Panc1 (cell line): Measurements from ENCODE around the gene SLC26A11. TPM values are rescaled to one million over a fixed set of nuclear protein-coding genes. Genes with fewer than 3 reads are reported as not detected.

Experiments
- ATAC-seq: fragments of 200-7000 bp; cut with Tn5 transposase; 2 replicates; pipeline ENCODE4 v1.9.1; 2020; ENCODE audit warnings: mild to moderate bottlenecking, moderate library complexity
- BruUV-seq: library from RNA; stranded (reverse); fragments of 400-500 nt; replicated peaks from 2 replicates; lab custom pipeline; 2021; lab: Mats Ljungman, UMichigan
- CTCF ChIA-PET: fragments of 300-600 bp; sonication (Branson Sonifier 250); formaldehyde crosslinking; loops from one replicate; lab custom pipeline; 2022; ENCODE audit warnings: antibody characterized with exemption; lab: Charles Lee
- POLR2A ChIA-PET: fragments of 300-600 bp; sonication (Branson Sonifier 250); formaldehyde crosslinking; loops from one replicate; lab custom pipeline; 2022; ENCODE audit warnings: antibody characterized with exemption; lab: Charles Lee
- DNase-seq: peaks from one replicate; pipeline ENCODE4 v3.0.0-alpha.2; 2010; ENCODE audit warnings: low read depth, low spot score
- H3K27ac ChIP-seq: 2 replicates; pipeline ENCODE4 v1.5.1; 2011; ENCODE audit warnings: mild to moderate bottlenecking, low read length, inconsistent platforms
- H3K27me3 ChIP-seq: fragments of 200-500 bp; sonication (Bioruptor generic); 2 replicates; pipeline ENCODE4 v1.6.0; 2014; ENCODE audit warnings: low read length, inconsistent platforms; ENCODE audit not compliant: control insufficient read depth, insufficient read depth
- H3K36me3 ChIP-seq: fragments of 200-500 bp; sonication (Bioruptor generic); 2 replicates; pipeline ENCODE4 v1.5.1; 2014; ENCODE audit warnings: inconsistent platforms, mild to moderate bottlenecking, low read length, moderate library complexity; ENCODE audit not compliant: control insufficient read depth, insufficient read depth
- H3K4me1 ChIP-seq: 2 replicates; pipeline ENCODE4 v1.5.1; 2011; ENCODE audit warnings: inconsistent platforms, mild to moderate bottlenecking, low read length, moderate library complexity; ENCODE audit not compliant: control insufficient read depth, insufficient read depth
- H3K4me3 ChIP-seq, 2 experiments: 2 replicates each; pipeline ENCODE4 v1.5.1; 2011 to 2012; ENCODE audit warnings: low read depth in 2 of 2, low read length in 2 of 2, mild to moderate bottlenecking in 2 of 2, inconsistent platforms in 1 of 2, moderate library complexity in 1 of 2
- H3K9me3 ChIP-seq: fragments of 200-500 bp; sonication (Bioruptor generic); 2 replicates; pipeline ENCODE4 v1.5.1; 2014; ENCODE audit warnings: low read depth, mild to moderate bottlenecking, inconsistent platforms, low read length, moderate library complexity; ENCODE audit not compliant: control insufficient read depth, insufficient read depth
- CTCF ChIP-seq: fragments of 450-650 bp; IDR thresholded peaks from 2 replicates; pipeline ENCODE4 v1.5.1; 2017; ENCODE audit warnings: mild to moderate bottlenecking
- POLR2AphosphoS5 ChIP-seq: IDR thresholded peaks from 2 replicates; pipeline ENCODE4 v1.6.1; 2012; ENCODE audit warnings: mild to moderate bottlenecking, low read depth, low read length, moderate library complexity
- REST ChIP-seq, 2 experiments: IDR thresholded peaks; 2 replicates each; pipeline ENCODE4 v1.6.1; 2011 to 2012; ENCODE audit warnings: low read depth in 2 of 2, control low read depth in 1 of 2, low read length in 1 of 2, mild to moderate bottlenecking in 1 of 2, moderate library complexity in 1 of 2; ENCODE audit not compliant: insufficient read depth in 1 of 2
- SIN3A ChIP-seq: IDR thresholded peaks from 2 replicates; pipeline ENCODE4 v1.6.1; 2012; ENCODE audit warnings: low read depth, mild to moderate bottlenecking, low read length, moderate library complexity, borderline replicate concordance; ENCODE audit not compliant: insufficient read depth
- TCF7L2 ChIP-seq: IDR thresholded peaks from 2 replicates; pipeline ENCODE4 v1.6.1; 2011; ENCODE audit warnings: mild to moderate bottlenecking, low read depth, low read length, inconsistent platforms
- in situ Hi-C: cut with HindIII; loops from 2 replicates; pipeline ENCODE4 v1.10.0; 2016; ENCODE audit warnings: low sequenced_read_pairs, low pct_unique_long_range_greater_than_20kb
- intact Hi-C: fragments of 100-400 bp; cut with micrococcal nuclease; formaldehyde crosslinking; loops from one replicate; pipeline ENCODE4 v1.10.0; 2022; ENCODE audit not compliant: unreplicated experiment
- total RNA-seq: library from RNA; stranded (reverse); gene quantifications from one replicate; pipeline ENCODE4 v1.2.1, GENCODE V29; 2021; ENCODE audit not compliant: unreplicated experiment

SLC26A11 gene
- total RNA-seq, 1 experiment from 2014 or later, result 30.9 TPM

- Histone ChIP-seq H3K27me3 (no peaks in the 10 kb centered on the region), H3K4me3 (no peak overlapping the region), H3K36me3 (0 out of 2 replicates have a peak, but pooled peaks cover 2% of the 10 kb centered on the region), H3K27ac (no peak overlapping the region), H3K4me1 (no peaks in the 10 kb centered on the region), H3K9me3 (peaks cover 10% of the 10 kb centered on the region; the same call in 1 of the 2 replicates)
- ChIA-PET POLR2A (interaction anchor here (0.6 kb wide), 1 partner anchor 461 kb away, joined by 3 read pairs; no protein-coding TSS in a partner anchor), CTCF (no interaction called here)
- no peak for DNase-seq
- TF ChIP-seq TCF7L2 (no peak), CTCF (no peak), REST (IDR thresholded peaks at IDR 0.05; ENCODE audit: insufficient read depth in 1 of 2, low read depth in 2 of 2, low read length in 1 of 2) (no peak), POLR2AphosphoS5 (no peak), SIN3A (no peak)
- ATAC-seq, result no peak
- no TSS peak for BruUV-seq
- intact Hi-C loops, result no loop called here
- in situ Hi-C loops, result no loop called here
Observed at GRCh38 chr17:80236911-80237310, 16.7 kb downstream of the SLC26A11 start.

DNA sequence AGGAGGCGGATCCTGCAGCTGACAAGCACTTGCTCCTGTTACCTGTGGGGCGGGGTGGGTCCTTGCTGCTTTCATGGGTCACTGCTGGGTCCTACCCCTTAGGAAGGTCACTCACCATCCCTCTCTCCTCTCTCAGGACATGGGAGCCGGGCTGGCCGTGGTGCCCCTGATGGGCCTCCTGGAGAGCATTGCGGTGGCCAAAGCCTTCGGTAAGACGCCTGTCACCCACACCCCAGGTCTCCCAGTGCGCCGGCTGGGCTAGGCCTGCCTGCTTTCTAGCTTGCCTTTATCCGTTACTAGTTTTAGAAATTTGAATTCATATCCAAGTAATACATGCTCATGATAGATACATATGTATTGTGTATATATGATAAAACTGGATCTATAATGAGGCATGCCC, 17.2 kb downstream of the SLC26A11 start:
- POLR2A ChIA-PET, result interaction anchor here (0.6 kb wide), 1 partner anchor 461 kb away, joined by 3 read pairs; no protein-coding TSS in a partner anchor
- peaks cover 8% of the 10 kb centered on the region; the same call in 1 of the 2 replicates for H3K9me3 ChIP-seq

More for the DNA sequence above, 17.2 kb downstream of the SLC26A11 start:
- in situ Hi-C loops, result no loop called here
- H3K27ac ChIP-seq, result no peak overlapping the region
- no peak overlapping the region for H3K4me3 ChIP-seq
- TF ChIP-seq CTCF (no peak), REST (IDR thresholded peaks at IDR 0.05; ENCODE audit: insufficient read depth in 1 of 2, low read depth in 2 of 2, low read length in 1 of 2) (no peak), POLR2AphosphoS5 (no peak), TCF7L2 (no peak), SIN3A (no peak)
- intact Hi-C loops, result no loop called here
- CTCF ChIA-PET, result no interaction called here
- H3K27me3 ChIP-seq, result no peaks in the 10 kb centered on the region
- ATAC-seq (no peak), DNase-seq (no peak)
- no TSS peak for BruUV-seq
- 0 out of 2 replicates have a peak, but pooled peaks cover 2% of the 10 kb centered on the region for H3K36me3 ChIP-seq
- H3K4me1 ChIP-seq, result no peaks in the 10 kb centered on the region
